ENCODE results near the gene HOXC11.

DNA sequence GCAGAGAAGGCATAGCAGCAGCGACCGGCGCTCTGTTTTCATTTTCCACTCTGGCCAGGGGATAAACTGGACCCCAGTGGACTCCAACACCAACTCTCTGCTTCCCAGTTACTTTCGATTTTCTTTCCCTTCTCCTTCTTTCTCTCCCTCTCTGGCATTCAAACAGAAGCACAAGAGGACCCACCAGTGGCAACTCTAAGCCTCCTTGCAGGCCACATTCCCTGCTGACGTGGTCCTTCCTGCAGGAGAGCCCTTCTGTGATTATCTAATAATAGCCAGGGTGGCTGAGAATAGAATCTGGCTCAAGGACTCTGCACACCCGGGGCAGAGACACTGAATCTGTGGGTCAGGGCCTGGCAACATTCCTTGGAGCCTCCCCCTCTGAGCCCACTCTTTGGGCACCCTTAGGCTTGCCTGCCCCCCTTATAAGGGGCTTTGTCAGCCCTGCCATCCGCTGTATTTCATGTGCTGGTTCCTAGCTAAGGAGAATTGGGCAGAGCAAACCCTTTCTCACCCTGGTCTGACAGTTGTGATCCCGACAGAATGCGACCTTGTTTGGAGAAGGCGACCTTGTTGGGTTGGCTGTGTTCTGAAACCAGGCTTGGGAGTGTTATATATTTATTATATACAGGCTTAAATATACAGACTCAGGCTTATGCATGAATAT, 47.1 kb downstream of the HOXC11 start:
- no peak for TF ChIP-seq CTCF (conservative IDR thresholded peaks at IDR 0.05 in 1 of 2, IDR thresholded peaks at IDR 0.05 in 1 of 2; ENCODE audit: extremely low read depth in 1 of 2, insufficient read depth in 1 of 2, low read depth in 1 of 2, low read length in 2 of 2)
- no peak for TF ChIP-seq EZH2 (IDR thresholded peaks at IDR 0.05; ENCODE audit: borderline replicate concordance, low read length)
